ENCODE data around the gene KCNQ4. TPM values are rescaled to one million over a fixed set of nuclear protein-coding genes. Genes with fewer than 3 reads are reported as not detected.

The KCNQ4 gene
- total and polyA plus RNA-seq, 12 donors: 1.0 to 3.4 (median 2.1) TPM

- DNase-seq: peak; percentile 94 to 97
- no peaks in the 10 kb centered on the region for H3K9me3 ChIP-seq
- H3K27me3 ChIP-seq: no peaks in the 10 kb centered on the region
- peaks cover 0 to 41% (median 15%) of the 10 kb centered on the region in 9 donors for H3K4me1 ChIP-seq
- peak in 7 of 9 donors; percentile 19 to 61 (median 30) for TF ChIP-seq CTCF (IDR thresholded peaks at IDR 0.05)
- no peaks in the 10 kb centered on the region for H3K36me3 ChIP-seq
- intact Hi-C loops (cut with DNase I): loop anchor here in 2 of 10 donors (5.0 kb wide), 1 partner anchor 85 kb away; no protein-coding TSS in a partner anchor
- WGBS, 2 donors: 4% methylated on average over 74 to 75 of the region's 75 CpGs
- peak; percentile 94 to 98 (median 96) for ATAC-seq
- peak within 1 kb of the TSS; percentile 21 to 89 (median 68) for H3K4me3 ChIP-seq
- peak within 1 kb of the TSS; percentile 21 to 96 (median 88) for H3K27ac ChIP-seq
These were observed 78.6 kb downstream of the KCNQ4 start, which contains the start of gene CITED4 for GRCh38 chr1:40862008-40862863. Gene CITED4 (minus strand): TSS chr1:40862363. CDS start chr1:40862127, 236 bp downstream.

GRCh38 chr1:40868051-40868723, 84.6 kb downstream of the KCNQ4 start:
- DNase-seq: no peak
- Histone ChIP-seq H3K4me3 (no peak overlapping the region), H3K4me1 (peaks cover 0 to 19% (median 4%) of the 10 kb centered on the region in 9 donors), H3K27ac (no peak overlapping the region), H3K36me3 (no peaks in the 10 kb centered on the region), H3K27me3 (no peaks in the 10 kb centered on the region), H3K9me3 (peaks cover 0 to 12% (median 0%) of the 10 kb centered on the region in 11 donors)
- 88% methylated on average over 4 of the region's 4 CpGs for WGBS, 2 donors
- TF ChIP-seq CTCF (IDR thresholded peaks at IDR 0.05): no peak
- no peak for ATAC-seq
- intact Hi-C loops (cut with DNase I): no loop called here

- Histone ChIP-seq H3K4me3 (no peak overlapping the region), H3K27ac (no peak overlapping the region), H3K27me3 (no peaks in the 10 kb centered on the region), H3K36me3 (no peaks in the 10 kb centered on the region), H3K9me3 (peaks cover 0 to 12% (median 0%) of the 10 kb centered on the region in 11 donors), H3K4me1 (peaks cover 0 to 25% (median 4%) of the 10 kb centered on the region in 9 donors)
- WGBS, 2 donors: 96 to 98% methylated on average over 2 of the region's 2 CpGs
- no peak for TF ChIP-seq CTCF (IDR thresholded peaks at IDR 0.05)
- DNase-seq (no peak), ATAC-seq (no peak)
- intact Hi-C loops (cut with DNase I): no loop called here
These were observed 86.6 kb downstream of the KCNQ4 start for GRCh38 chr1:40870135-40870728.

GRCh38 chr1:40872276-40872675, 88.7 kb downstream of the KCNQ4 start:
- Histone ChIP-seq H3K36me3 (no peaks in the 10 kb centered on the region), H3K9me3 (peaks cover 0 to 24% (median 8%) of the 10 kb centered on the region in 11 donors), H3K4me3 (no peak overlapping the region), H3K27ac (no peak overlapping the region), H3K4me1 (peaks cover 0 to 31% (median 5%) of the 10 kb centered on the region in 9 donors), H3K27me3 (no peaks in the 10 kb centered on the region)
- no peak for ATAC-seq
- intact Hi-C loops (cut with DNase I): no loop called here
- no peak for DNase-seq
- WGBS, 2 donors: 64 to 81% methylated on average over 3 of the region's 3 CpGs
- TF ChIP-seq CTCF (IDR thresholded peaks at IDR 0.05): no peak
